Right forelimb (tissue), 1 donor: ENCODE results near the gene KIAA2012.

Experiments used
- DNase-seq: peaks from one replicate; pipeline ENCODE4 v3.0.0-alpha.2; 2018

KIAA2012 gene

DNA sequence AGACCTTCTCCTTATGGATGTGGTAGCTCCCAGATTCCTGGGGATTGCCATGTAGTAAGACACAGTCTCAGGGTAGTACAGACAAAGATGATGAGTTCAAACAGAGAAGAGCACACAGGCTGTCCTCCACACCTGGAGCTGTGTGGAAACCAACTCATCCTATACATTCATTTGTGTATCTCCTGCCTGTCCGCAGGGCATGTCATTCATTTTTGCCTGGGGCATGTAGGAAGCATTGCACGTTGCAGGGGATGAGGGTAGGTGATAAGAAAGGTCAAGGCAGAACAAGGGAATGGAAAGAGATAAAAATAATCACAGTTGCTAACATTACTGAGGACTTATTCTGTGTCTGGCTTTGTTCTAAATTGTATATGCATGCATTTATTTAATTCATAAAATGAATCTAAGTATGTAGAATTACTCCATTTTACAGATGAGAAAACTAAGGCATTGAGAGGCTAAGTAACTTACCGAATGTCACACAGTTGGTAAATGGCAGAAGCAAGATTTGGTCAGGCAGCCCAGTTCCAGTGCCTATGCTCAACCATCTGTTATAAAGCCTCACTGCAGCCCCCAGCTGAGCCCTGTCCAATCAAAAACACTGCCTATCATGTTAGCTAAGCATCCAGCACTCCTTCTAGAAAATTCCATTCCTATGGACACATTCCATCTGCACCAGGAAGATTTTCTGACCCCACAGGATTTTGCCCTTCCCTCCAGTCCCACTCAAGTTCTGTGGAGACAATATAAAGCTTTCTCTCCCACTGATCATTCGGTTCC is 84.3 kb downstream of the KIAA2012 start:
- no peak for DNase-seq

DNA sequence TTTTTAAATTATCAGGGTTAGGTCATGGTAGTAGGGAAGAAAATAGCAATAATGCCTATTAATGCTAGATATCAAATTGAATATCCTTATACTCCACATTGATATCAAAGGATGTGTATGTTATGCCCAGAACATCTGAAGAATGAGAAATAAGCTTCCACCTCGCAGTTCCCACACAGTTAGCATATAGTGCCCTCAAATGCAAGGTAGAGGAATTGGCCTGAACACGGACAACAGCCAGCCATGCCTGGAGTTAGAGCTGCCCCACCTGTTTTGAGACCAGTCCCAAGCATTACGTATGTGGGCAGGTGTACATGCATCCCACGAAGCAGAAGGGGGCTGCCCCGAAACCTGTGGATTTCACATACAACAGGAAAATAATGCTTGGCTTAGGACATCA is 85.7 kb downstream of the KIAA2012 start:
- no peak for DNase-seq

- no peak for DNase-seq
These were observed 88.2 kb downstream of the KIAA2012 start for GRCh38 chr2:202161151-202161835.

DNA sequence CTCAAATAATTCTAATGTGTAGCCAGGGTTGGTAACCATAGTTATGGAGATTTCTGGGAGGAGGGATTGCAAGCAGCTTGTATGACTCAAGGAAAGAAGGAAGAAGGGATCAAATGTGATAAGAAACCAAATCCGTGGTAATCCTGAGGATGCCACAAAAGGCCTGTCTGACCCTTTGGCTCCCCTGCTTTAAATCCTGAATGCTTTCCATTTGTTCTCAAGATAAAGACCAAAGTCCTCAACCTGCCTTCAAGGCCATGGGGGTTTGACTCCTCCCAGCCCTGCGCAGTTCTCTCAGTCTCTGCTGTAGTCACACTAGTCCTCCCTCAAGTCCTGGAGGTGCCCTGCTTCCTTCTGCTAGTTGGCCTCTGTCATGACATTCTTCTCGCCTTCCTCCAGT is 91.4 kb downstream of the KIAA2012 start:
- no peak for DNase-seq

- DNase-seq: no peak
These were observed 92.2 kb downstream of the KIAA2012 start for GRCh38 chr2:202165208-202165607.

GRCh38 chr2:202165945-202166344 is 92.9 kb downstream of the KIAA2012 start:
- no peak for DNase-seq

DNA sequence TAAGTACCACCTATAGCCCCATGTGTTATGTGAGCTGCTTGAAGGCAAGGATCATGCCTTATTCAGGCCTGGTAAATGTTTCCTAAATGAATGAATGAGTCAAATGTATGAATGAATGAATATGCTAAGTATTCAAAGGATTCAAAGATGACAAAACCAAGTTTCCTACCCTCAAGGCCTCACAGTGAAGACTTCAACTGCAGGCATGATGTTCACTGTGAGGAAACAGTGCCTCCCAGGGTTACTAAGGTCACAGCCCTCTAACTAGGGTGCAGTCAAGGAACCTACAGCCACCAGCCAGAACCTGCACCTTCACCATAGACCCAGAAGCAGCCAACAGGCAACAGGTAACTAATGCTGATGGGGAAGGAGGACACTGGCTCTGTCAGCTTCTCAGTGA is 96.1 kb downstream of the KIAA2012 start:
- no peak for DNase-seq

GRCh38 chr2:202169832-202170424 is 96.9 kb downstream of the KIAA2012 start:
- DNase-seq: no peak

DNA sequence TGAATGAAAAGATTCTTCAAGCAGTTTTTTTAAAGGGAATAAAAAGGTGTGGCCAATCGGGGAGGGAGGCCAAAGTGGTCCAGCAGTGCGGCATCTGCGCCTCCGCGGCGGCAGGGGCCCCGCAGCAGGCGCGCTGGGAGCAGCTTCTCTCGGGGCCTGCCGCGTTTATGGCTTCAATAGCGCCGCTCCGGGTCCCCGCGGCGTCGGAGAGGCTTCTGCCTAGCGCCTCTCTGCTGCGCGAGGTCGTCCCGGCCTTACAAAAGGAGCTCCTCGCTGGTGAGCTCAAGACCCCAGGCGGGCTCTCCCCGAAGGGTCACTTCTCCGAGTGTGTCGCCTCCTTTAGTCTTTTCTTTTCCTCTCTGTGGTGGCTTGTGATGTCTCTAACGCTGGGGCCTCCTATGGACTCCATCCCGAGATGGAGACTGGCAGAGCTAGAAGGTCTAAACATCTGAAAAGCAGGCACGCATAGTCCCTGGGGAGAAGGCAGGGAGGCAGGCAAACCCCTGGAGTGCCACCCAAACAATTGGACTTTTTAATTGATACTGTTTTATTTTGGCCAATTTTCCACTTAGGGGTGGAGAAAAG is 98.3 kb downstream of the KIAA2012 start:
- peak; percentile 58 for DNase-seq

DNA sequence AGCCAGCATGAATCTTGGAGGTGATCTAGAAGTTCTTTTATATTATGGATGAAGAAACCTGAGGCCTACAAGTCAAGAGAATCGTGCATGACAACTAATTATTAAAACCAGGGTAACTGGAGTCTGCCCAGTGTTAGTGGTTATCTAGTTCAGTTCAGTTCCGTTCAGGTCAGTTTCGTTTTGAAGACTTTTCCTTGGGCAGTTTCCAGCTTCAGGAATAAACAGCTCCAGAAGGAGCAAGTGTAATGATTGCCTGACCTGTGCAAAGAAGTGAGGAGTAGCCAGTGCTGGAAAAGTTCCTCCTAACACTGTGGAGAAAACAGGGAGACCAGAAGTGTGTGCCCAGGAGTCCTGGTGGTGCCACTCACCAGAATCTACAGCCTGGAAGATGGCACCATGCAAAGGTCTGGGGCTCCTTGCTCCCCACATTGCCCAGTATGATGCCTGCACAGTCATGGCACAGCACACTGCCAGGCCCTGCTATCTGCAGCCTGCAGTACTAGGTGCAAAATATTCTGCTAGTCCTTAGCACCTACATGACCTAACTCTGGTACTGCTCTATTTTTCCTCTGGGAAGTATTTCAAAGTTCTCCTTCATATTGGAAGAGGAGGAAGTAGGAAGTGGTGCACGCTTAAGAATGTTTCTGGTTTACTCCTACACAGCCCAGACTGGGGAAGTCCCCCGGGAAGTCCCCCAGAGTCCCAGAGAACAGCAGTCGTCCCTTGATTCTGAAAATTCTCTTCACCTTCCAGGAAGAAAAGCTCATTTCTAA is 99.6 kb downstream of the KIAA2012 start:
- DNase-seq: no peak

DNA sequence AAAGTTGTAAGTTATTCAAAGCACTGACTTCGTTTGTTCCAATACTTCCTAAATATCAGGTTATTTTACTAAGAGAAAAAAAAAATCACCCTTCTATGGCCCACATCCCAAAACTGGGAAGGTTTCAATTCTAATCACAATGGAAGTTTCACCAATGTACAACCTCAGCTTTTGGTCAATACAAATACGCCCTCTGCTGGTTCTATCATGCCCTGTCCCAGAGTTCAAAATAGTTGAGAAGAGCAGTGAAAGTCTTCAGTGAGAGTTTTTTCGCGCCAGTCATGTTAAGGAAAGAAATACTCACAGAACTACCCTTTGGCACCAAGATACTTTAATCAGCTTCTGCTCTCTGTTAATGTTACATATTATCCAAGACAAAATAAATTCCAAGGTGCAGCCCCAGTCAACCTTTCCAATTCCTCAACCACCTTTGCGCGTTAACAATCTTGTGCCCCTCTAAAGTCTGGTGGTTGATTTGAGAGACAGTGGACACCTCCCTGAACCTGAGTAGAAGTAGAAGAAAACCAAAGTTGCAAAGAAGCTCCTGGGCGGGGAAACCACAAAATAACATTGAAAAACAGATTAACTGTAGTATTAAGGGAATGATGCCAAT is 105.4 kb downstream of the KIAA2012 start:
- DNase-seq: peak; percentile 65

- DNase-seq: no peak
These were observed 111.5 kb downstream of the KIAA2012 start for GRCh38 chr2:202184557-202184956.

DNA sequence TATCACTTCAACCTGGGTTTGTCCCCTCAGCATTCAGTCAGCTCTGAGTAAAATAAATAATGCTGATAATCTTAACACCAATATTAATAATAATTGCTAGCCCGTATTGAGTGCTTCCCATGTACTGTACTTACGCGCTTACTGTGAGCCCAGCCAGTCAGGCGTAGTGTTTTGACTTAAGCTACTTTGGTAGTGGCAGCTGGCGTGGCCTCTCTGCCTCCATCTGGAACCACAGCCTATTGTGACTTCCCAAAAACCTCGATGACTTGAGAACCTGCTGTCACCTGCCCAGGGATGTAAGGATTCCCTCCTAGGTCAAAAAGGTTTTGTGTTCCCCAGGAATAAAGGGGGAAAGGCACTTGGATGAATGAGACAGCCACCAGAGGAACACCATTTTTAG is 112.1 kb downstream of the KIAA2012 start:
- no peak for DNase-seq

GRCh38 chr2:202186641-202187202 is 113.7 kb downstream of the KIAA2012 start:
- no peak for DNase-seq

DNA sequence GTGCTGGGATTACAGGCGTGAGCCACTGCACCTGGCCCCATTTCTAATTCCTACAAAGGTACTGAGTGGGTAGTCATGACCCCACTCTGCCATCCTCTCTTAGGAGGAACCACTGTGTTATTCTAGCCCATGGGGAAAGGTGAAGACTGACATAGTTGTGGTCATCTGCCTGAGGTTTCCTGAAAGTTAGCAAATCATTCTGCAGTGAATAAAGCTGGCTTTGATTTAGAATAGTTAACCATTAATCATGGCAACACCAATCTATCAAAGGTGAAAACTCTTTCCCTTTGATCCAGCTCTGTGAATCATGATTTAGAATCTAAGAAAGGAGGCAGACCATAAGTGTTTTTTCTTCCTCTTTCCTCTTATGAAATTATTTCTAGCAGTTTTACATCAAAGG is 114.5 kb downstream of the KIAA2012 start:
- DNase-seq: no peak

GRCh38 chr2:202193305-202193704 is 120.2 kb downstream of the KIAA2012 start:
- no peak for DNase-seq

- DNase-seq: no peak
These were observed 120.9 kb downstream of the KIAA2012 start for GRCh38 chr2:202193881-202194353.

DNA sequence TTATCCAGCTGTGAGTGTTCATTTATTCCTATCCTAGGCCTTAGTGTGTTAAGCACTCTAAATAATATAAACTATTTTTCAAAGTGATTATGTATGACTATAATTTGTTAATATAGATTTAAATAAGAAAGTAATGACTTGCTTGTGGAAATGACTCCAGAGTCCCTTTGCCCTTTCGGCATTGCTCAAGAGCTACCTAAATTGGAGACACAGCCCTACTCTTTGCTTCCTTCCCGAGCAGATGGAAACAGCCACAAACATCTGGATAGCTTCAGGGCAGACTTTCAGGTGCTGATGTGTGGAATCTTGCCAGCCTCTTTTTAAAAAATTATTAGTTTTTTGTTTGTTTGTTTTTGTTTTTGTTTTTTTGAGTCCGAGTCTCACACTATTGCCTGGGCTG is 121.4 kb downstream of the KIAA2012 start:
- no peak for DNase-seq

DNA sequence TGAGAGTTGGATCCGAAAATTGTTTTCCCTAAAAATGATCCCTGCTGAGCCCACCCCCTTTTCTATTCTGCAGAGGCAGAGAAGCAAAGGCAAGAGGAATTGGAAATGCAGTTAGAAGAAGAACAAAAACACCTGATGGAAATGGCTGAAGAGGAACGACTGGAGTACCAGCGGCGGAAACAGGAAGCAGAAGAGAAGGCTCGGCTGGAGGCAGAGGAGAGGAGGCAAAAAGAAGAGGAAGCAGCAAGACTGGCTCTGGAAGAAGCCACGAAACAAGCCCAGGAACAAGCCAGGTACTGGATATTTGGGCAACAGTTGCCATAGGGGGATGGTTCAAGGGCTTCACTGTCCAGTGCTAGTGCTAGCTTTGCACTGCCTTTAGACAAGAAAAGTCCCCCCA is 123.7 kb downstream of the KIAA2012 start:
- DNase-seq: no peak

- DNase-seq: no peak
These were observed 128.4 kb downstream of the KIAA2012 start for GRCh38 chr2:202201220-202202160.

DNA sequence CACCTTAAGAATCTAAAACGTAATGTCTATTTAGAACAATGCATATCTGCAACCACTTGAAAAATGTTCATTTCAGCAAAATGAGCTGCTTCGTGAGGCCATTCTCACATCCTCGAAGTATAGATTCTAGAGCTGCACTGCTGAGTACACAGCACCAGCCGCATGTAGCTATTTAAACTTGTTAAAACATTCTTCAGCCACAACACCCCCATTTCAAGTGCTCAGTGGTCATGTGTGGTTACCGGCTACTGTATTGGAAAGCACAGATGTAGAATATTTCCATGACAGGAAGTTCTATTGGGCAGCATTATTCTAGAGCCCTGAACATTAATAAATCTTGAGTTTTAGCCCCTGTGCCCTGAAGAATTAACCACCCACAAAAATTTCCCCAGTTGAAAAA is 130.3 kb downstream of the KIAA2012 start:
- DNase-seq: no peak
